GM12874 (cell line): ENCODE measurements around the gene KCNS3.

ENCODE experiments used
- CTCF ChIP-seq: IDR thresholded peaks from 2 replicates; pipeline ENCODE4 v1.5.1; 2011; ENCODE audit warnings: low read depth, mild to moderate bottlenecking, control low read depth, low read length, moderate library complexity; ENCODE audit not compliant: insufficient read depth

KCNS3 gene

DNA sequence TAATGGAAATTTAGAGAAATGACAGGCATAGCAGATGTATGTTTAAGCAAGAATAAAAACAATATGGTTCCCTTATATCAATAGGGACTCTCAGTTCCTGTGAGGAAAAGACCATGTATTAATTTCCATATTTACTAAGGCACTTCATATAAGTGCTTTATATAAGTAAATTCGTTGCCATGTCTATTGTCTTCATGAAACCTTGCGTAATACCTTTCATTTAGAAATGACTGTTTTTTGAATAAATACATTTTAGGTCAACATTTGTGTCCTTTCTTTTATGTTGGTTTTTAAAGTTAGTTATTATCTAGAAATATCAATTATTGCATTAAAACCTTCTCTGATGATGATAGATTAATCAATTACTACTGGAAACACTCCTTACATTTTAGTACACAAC, 83.3 kb downstream of the KCNS3 start:
- no peak for TF ChIP-seq CTCF

GRCh38 chr2:17962876-17963275, 84.4 kb downstream of the KCNS3 start:
- no peak for TF ChIP-seq CTCF

- TF ChIP-seq CTCF: no peak
Observed at GRCh38 chr2:17965196-17965595, 86.7 kb downstream of the KCNS3 start.

DNA sequence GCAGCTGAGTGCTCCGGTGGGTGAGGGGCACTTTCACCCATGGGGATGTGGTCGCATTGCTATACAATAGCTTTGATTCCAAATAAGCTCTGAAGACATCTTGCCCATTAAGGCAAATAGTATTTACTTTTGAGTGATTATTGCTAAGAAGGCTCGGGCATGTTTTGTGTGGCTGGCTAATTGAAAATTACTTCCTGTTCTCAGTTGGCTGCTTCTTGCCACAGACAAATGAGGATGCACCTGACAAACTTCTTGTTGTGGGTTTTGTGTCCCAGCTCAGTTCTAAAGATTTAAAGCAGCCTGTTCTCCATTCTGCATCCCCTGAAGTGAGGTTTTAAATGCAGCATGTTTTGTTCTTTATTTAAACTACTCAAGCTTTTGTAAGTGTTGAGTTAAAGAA, 88.3 kb downstream of the KCNS3 start:
- TF ChIP-seq CTCF: no peak

GRCh38 chr2:17969661-17970060, 91.2 kb downstream of the KCNS3 start:
- TF ChIP-seq CTCF: no peak

DNA sequence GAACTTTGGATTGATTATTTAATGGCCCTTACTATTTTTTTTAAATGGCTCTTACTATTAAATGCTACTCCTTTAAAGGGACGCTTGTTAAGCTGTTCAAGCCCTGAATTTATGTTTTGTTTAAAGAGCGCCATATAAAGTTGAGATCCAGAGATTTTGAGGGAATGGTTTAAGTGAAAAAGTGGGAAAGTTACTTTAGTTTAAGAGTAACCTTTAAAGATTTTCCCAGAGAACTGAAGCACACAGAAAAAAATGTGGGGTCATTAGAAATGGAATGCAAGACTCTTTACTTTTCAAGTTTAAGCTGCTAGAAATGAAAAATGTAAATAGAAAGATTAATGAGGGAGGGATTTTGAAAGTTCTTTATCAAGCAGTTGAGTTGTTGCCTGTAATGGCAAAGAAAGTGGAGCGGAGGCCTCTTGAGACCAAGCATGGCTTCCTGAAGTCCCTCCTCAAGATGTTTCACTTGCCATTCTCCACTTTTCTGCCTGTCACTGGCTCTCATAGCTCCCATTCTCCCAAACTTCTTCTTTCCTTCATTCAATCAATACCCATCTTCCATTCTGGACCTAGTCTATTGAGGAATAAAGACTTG, 93.2 kb downstream of the KCNS3 start:
- no peak for TF ChIP-seq CTCF

GRCh38 chr2:17972991-17973390, 94.5 kb downstream of the KCNS3 start:
- no peak for TF ChIP-seq CTCF
